ENCODE data around the gene ZBTB39. TPM values are rescaled to one million over a fixed set of nuclear protein-coding genes. Genes with fewer than 3 reads are reported as not detected.

Gene ZBTB39
- total RNA-seq, 1 experiment from 2014 or later, result 7.6 TPM

DNA sequence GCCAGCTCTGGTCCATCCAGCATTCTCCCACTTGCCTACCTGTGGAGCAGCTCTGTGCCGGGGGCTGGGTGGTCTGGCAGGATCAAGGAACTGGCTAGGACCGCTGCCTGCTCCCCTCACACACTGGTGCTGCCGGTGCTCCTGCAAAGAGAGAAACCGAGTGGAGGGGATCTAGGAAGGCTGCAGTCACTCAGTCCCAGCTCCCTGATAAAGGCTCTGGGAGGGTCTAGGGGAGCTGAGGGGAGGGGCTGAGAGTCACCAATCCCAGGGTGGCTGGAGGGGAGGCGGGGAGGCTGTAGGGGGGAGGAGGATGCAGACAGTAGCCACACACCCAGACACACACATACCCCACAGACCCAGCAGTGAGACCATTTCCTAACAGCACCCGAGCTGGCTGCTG is 10.0 kb upstream of the ZBTB39 start, which contains the start of gene TAC3:
TAC3 (minus strand) TSS at position 182 of the 400 bp plus-strand sequence. CDS start 732 bp downstream, outside the sequence.
- CTCF ChIA-PET, result interaction anchor here (0.6 kb wide), 2 partner anchors 13 to 109 kb away, joined by 3 to 4 read pairs; no protein-coding TSS in a partner anchor

GRCh38 chr12:57012600-57013465 is 6.5 kb upstream of the ZBTB39 start:
- H4K20me1 ChIP-seq (ENCODE audit: insufficient read depth), result no peaks in the 10 kb centered on the region
- BruUV-seq (replicated peaks), result no TSS peak
- TF ChIP-seq, protein P1, sequence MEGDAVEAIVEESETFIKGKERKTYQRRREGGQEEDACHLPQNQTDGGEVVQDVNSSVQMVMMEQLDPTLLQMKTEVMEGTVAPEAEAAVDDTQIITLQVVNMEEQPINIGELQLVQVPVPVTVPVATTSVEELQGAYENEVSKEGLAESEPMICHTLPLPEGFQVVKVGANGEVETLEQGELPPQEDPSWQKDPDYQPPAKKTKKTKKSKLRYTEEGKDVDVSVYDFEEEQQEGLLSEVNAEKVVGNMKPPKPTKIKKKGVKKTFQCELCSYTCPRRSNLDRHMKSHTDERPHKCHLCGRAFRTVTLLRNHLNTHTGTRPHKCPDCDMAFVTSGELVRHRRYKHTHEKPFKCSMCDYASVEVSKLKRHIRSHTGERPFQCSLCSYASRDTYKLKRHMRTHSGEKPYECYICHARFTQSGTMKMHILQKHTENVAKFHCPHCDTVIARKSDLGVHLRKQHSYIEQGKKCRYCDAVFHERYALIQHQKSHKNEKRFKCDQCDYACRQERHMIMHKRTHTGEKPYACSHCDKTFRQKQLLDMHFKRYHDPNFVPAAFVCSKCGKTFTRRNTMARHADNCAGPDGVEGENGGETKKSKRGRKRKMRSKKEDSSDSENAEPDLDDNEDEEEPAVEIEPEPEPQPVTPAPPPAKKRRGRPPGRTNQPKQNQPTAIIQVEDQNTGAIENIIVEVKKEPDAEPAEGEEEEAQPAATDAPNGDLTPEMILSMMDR (conservative IDR thresholded peaks at IDR 0.05), result no peak
- TF ChIP-seq EZH2 (IDR thresholded peaks at IDR 0.05; ENCODE audit: low read depth), result no peak
- no peak overlapping the region for H3K27ac ChIP-seq
- H2AFZ ChIP-seq, result no peak overlapping the region
- no peaks in the 10 kb centered on the region for H3K9me2 ChIP-seq (ENCODE audit: insufficient read depth)
- H3K4me2 ChIP-seq, result no peak overlapping the region
- H3K4me1 ChIP-seq (replicated peaks; ENCODE audit: insufficient read depth), result no peaks in the 10 kb centered on the region; the same call in 1 of the 2 replicates
- H3K36me3 ChIP-seq (ENCODE audit: low read depth), result no peaks in the 10 kb centered on the region
- H3K79me2 ChIP-seq (ENCODE audit: low read depth), result no peaks in the 10 kb centered on the region
- peaks cover 48% of the 10 kb centered on the region for H3K27me3 ChIP-seq (ENCODE audit: insufficient read depth, low read depth)
- CTCF ChIA-PET, result interaction anchor here (0.6 kb wide), 1 partner anchor 227 kb away, joined by 3 read pairs; no protein-coding TSS in a partner anchor
- H3K4me3 ChIP-seq, result no peak overlapping the region
- intact Hi-C loops (cut with micrococcal nuclease; ENCODE audit: unreplicated experiment), result no loop called here
- no peaks in the 10 kb centered on the region; the same call in 1 of the 2 replicates for H3F3A ChIP-seq (ENCODE audit: insufficient read depth, low read depth)
- no peaks in the 10 kb centered on the region for H3K9me3 ChIP-seq (ENCODE audit: insufficient read depth, low read depth)
- POLR2A ChIA-PET (ENCODE audit: unreplicated experiment), result no interaction called here
- no peak for DNase-seq

More for the DNA sequence above, 10.0 kb upstream of the ZBTB39 start, which contains the start of gene TAC3:
- peaks cover 48% of the 10 kb centered on the region for H3K27me3 ChIP-seq (ENCODE audit: insufficient read depth, low read depth)
- H3K9me3 ChIP-seq (ENCODE audit: insufficient read depth, low read depth), result no peaks in the 10 kb centered on the region
- H3K27ac ChIP-seq, result no peak within 1 kb of the TSS
- H3F3A ChIP-seq (ENCODE audit: insufficient read depth, low read depth), result no peaks in the 10 kb centered on the region
- no peaks in the 10 kb centered on the region for H3K79me2 ChIP-seq (ENCODE audit: low read depth)
- no peak for DNase-seq
- H3K4me2 ChIP-seq, result no peak within 1 kb of the TSS
- no peaks in the 10 kb centered on the region for H4K20me1 ChIP-seq (ENCODE audit: insufficient read depth)
- TF ChIP-seq, protein P1 (conservative IDR thresholded peaks at IDR 0.05), result no peak
- no peak within 1 kb of the TSS for H2AFZ ChIP-seq
- H3K9me2 ChIP-seq (ENCODE audit: insufficient read depth), result no peaks in the 10 kb centered on the region
- H3K4me1 ChIP-seq (replicated peaks; ENCODE audit: insufficient read depth), result peaks cover 10% of the 10 kb centered on the region
- POLR2A ChIA-PET (ENCODE audit: unreplicated experiment), result interaction anchor here (0.6 to 0.7 kb wide), 2 partner anchors 49 to 382 kb away, joined by 6 to 9 read pairs; no protein-coding TSS in a partner anchor
- no TSS peak for BruUV-seq (replicated peaks)
- H3K36me3 ChIP-seq (ENCODE audit: low read depth), result no peaks in the 10 kb centered on the region
- no peak within 1 kb of the TSS for H3K4me3 ChIP-seq
- intact Hi-C loops (cut with micrococcal nuclease; ENCODE audit: unreplicated experiment), result no loop called here

GRCh38 chr12:57011438-57012424 is 5.4 kb upstream of the ZBTB39 start:
- peaks cover 48% of the 10 kb centered on the region for H3K27me3 ChIP-seq (ENCODE audit: insufficient read depth, low read depth)
- BruUV-seq (replicated peaks), result no TSS peak
- TF ChIP-seq, protein P1 (conservative IDR thresholded peaks at IDR 0.05), result no peak
- TF ChIP-seq EZH2 (IDR thresholded peaks at IDR 0.05; ENCODE audit: low read depth), result no peak

More at GRCh38 chr12:57011438-57012424, 5.4 kb upstream of the ZBTB39 start:
- no peak overlapping the region for H3K4me3 ChIP-seq
- ChIA-PET CTCF (interaction anchor here (0.6 kb wide), 1 partner anchor 228 kb away, joined by 3 read pairs; no protein-coding TSS in a partner anchor), POLR2A (ENCODE audit: unreplicated experiment) (no interaction called here)
- no peak overlapping the region for H2AFZ ChIP-seq
- intact Hi-C loops (cut with micrococcal nuclease; ENCODE audit: unreplicated experiment), result no loop called here
- no peak overlapping the region for H3K4me2 ChIP-seq
- no peaks in the 10 kb centered on the region for H3K36me3 ChIP-seq (ENCODE audit: low read depth)
- H3K4me1 ChIP-seq (replicated peaks; ENCODE audit: insufficient read depth), result peaks cover 3% of the 10 kb centered on the region
- no peaks in the 10 kb centered on the region for H3K79me2 ChIP-seq (ENCODE audit: low read depth)
- no peaks in the 10 kb centered on the region; the same call in 1 of the 2 replicates for H3F3A ChIP-seq (ENCODE audit: insufficient read depth, low read depth)
- H3K9me3 ChIP-seq (ENCODE audit: insufficient read depth, low read depth), result no peaks in the 10 kb centered on the region
- DNase-seq, result no peak
- H3K9me2 ChIP-seq (ENCODE audit: insufficient read depth), result no peaks in the 10 kb centered on the region
- no peak overlapping the region for H3K27ac ChIP-seq
- no peaks in the 10 kb centered on the region for H4K20me1 ChIP-seq (ENCODE audit: insufficient read depth)
